GM23248 (cell line): Measurements from ENCODE around the gene ADGRD2.

Source experiments
- EZH2 ChIP-seq: fragments of 200-600 bp; sonication (generic); IDR thresholded peaks from 2 replicates; pipeline ENCODE4 v1.6.1; 2018; ENCODE audit warnings: antibody characterized with exemption, mild to moderate bottlenecking; ENCODE audit not compliant: insufficient read depth, poor library complexity, severe bottlenecking
- EZH2phosphoT487 ChIP-seq: fragments of 200-600 bp; sonication (generic); IDR thresholded peaks from 2 replicates; pipeline ENCODE4 v1.6.1; 2018; ENCODE audit warnings: antibody characterized with exemption, moderate library complexity, mild to moderate bottlenecking, low read depth; ENCODE audit not compliant: insufficient read depth

GRCh38 chr9:124415102-124415851 is 35.0 kb upstream of the ADGRD2 start, which contains the start of gene PSMB7:
- no peak for TF ChIP-seq EZH2phosphoT487
- TF ChIP-seq EZH2: no peak
